Loucy (cell line): Measurements from ENCODE around the gene INSC.

Experiments used
- EZH2phosphoT487 ChIP-seq: fragments of 200-600 bp; IDR thresholded peaks from 2 replicates; pipeline ENCODE4 v1.6.1; 2018; ENCODE audit warnings: antibody characterized with exemption, mild to moderate bottlenecking, moderate library complexity, borderline replicate concordance
- TF ChIP-seq, protein P1 (sequence below): fragments of 200-600 bp; sonication (generic); conservative IDR thresholded peaks from 2 replicates; pipeline ENCODE4 v1.5.1; 2014; ENCODE audit warnings: mild to moderate bottlenecking, antibody characterized with exemption, low read length

DNA sequence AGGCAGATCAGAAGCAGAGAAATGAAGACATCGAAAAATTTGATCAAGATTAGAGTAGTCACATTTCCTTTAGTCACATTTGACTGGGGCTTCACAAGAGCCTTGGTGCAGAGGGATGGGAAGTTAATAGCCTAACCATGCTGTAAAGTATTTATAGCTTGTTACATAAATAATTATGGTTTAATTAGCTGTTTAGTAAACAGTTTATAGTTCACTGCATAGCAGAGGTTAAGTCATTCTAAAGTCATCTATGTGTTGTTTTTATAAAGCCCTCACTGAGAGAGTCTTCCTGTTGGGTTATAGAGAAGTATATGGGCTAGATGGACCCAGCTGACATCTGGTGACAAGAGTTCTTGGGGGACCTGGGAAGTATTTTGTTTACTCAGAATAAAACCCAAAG, 47.1 kb downstream of the INSC start:
- TF ChIP-seq, protein P1, sequence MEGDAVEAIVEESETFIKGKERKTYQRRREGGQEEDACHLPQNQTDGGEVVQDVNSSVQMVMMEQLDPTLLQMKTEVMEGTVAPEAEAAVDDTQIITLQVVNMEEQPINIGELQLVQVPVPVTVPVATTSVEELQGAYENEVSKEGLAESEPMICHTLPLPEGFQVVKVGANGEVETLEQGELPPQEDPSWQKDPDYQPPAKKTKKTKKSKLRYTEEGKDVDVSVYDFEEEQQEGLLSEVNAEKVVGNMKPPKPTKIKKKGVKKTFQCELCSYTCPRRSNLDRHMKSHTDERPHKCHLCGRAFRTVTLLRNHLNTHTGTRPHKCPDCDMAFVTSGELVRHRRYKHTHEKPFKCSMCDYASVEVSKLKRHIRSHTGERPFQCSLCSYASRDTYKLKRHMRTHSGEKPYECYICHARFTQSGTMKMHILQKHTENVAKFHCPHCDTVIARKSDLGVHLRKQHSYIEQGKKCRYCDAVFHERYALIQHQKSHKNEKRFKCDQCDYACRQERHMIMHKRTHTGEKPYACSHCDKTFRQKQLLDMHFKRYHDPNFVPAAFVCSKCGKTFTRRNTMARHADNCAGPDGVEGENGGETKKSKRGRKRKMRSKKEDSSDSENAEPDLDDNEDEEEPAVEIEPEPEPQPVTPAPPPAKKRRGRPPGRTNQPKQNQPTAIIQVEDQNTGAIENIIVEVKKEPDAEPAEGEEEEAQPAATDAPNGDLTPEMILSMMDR, result no peak
- TF ChIP-seq EZH2phosphoT487, result no peak
